ENCODE measurements around the gene EIF4G3. TPM values are rescaled to one million over a fixed set of nuclear protein-coding genes. Genes with fewer than 3 reads are reported as not detected.

The EIF4G3 gene
- total and polyA plus RNA-seq, 5 donors = 17.9 to 48.5 (median 42.7) TPM

DNA sequence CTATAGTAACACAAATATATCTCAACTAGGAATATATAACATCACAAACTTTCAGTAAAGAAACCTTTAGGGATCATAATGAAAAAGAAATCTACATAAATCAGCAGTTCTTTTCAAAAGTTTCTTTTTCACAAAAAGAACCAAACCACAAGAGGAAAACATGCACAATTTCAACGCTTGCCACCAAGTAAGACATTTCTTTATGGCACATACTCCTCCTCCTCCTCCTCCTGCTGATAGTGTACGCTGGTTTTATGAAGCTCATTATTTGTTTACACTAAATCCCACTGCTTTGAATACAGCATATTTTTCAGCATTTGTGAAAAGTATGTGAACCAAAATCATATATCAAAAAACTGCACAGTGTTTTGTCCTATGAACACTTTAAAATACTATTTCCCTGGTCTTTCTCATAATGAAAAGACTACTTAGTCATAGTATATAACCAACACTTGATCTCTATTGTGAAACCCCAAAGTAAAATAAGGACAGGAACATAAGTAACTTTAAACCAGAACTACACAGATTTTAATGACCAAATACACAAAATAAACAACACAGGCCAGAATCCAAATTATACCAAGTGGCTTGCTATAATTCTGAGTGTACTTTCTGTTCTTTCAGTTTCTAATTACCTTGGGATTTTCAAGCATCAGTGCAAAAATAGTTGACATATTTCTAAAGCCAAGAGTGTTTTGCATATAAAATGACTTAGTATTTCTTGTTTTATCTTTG, 184.2 kb downstream of the EIF4G3 start:
- intact Hi-C loops (cut with DNase I) = loop anchor here in 1 of 4 donors (10.0 kb wide), 1 partner anchor 202 kb away; no protein-coding TSS in a partner anchor
- H3K27ac ChIP-seq (ENCODE audit: low read length) = no peak overlapping the region
- no peaks in the 10 kb centered on the region for H3K9me3 ChIP-seq (ENCODE audit: control insufficient read depth, low read length)
- WGBS = 71% methylated on average over 2 of the region's 2 CpGs
- ATAC-seq = no peak
- H3K4me1 ChIP-seq (ENCODE audit: control insufficient read depth, insufficient read depth, low read length) = no peaks in the 10 kb centered on the region
- no peaks in the 10 kb centered on the region for H3K27me3 ChIP-seq (ENCODE audit: control insufficient read depth, insufficient read depth)
- H3K4me3 ChIP-seq (ENCODE audit: low read length) = no peak overlapping the region
- DNase-seq = no peak

DNA sequence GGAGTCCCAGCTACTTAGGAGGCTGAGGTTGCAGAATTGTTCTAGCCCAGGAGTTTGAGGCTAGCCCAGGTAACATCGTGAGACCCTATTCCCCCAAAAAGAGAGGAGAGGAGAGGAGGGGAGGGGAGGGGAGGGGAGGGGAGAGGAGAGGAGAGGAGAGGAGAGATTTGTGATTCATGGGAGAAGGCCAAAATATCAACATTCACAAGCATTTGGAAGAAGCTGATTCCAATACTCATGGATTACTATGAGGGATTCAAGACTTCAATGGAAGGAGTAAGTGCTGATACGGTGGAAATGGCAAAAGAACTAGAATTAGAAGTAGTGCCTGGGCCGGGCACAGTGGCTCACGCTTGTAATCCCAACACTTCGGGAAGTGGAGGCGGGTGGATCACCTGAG, 187.8 kb downstream of the EIF4G3 start:
- H3K4me1 ChIP-seq (ENCODE audit: control insufficient read depth, insufficient read depth, low read length) = no peaks in the 10 kb centered on the region
- H3K9me3 ChIP-seq (ENCODE audit: control insufficient read depth, low read length) = no peaks in the 10 kb centered on the region
- ATAC-seq (no peak), DNase-seq (no peak)
- no peaks in the 10 kb centered on the region for H3K27me3 ChIP-seq (ENCODE audit: control insufficient read depth, insufficient read depth)
- 99% methylated on average over 6 of the region's 6 CpGs for WGBS
- intact Hi-C loops (cut with DNase I) = loop anchor here in 2 of 4 donors (10.0 kb wide), 1 partner anchor 206 kb away; no protein-coding TSS in a partner anchor
- no peak overlapping the region for H3K27ac ChIP-seq (ENCODE audit: low read length)
- H3K4me3 ChIP-seq (ENCODE audit: low read length) = no peak overlapping the region

DNA sequence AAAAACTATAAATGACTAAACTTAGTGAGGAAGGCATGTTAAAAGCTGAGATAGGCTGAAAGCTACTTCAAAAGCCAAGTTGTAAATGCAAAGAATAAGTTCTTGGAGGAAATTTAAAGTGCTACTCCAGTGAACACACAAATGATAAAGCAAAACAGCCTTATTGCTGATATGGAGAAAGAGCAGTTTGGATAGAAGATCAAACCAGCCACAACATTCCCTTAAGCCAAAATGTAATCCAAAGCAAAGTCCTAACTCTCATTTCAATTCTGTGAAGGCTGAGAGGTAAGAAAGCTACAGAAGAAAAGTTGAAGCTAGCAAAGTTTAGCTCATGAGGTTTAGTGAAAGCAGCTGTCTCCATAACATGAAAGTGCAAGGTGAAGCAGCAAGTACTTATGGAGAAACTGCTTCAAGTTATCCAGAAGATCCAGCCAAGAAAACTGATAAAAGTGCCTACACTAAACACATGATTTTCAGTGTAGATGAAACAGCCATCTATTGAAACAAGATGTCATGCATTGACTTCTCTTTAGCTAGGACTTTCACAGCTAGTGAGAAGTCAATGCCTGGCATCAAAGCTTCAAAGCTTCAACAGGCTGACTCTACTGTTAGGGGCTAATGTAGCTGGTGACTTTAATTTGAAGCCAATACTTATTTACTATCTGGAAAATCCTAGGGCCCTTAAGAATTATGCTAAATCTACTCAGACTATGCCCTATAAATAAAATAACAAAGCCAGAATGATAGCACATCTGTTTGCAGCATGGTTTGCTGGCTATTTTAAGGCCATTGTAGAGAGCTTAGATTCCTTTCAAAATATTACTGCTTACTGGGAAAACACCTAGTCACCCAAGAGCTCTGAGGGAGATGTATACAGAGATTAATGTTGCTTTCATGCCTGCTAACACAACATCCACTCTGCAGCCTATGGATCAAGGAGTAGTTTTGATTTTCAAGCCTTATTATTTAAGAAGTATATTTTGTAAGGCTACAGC, 188.6 kb downstream of the EIF4G3 start:
- Histone ChIP-seq H3K4me3 (ENCODE audit: low read length) (no peak overlapping the region), H3K27ac (ENCODE audit: low read length) (no peak overlapping the region), H3K27me3 (ENCODE audit: control insufficient read depth, insufficient read depth) (no peaks in the 10 kb centered on the region), H3K4me1 (ENCODE audit: control insufficient read depth, insufficient read depth, low read length) (no peaks in the 10 kb centered on the region), H3K9me3 (ENCODE audit: control insufficient read depth, low read length) (no peaks in the 10 kb centered on the region)
- DNase-seq (no peak), ATAC-seq (no peak)
- intact Hi-C loops (cut with DNase I) = loop anchor here in 2 of 4 donors (10.0 kb wide), 1 partner anchor 207 kb away; no protein-coding TSS in a partner anchor

DNA sequence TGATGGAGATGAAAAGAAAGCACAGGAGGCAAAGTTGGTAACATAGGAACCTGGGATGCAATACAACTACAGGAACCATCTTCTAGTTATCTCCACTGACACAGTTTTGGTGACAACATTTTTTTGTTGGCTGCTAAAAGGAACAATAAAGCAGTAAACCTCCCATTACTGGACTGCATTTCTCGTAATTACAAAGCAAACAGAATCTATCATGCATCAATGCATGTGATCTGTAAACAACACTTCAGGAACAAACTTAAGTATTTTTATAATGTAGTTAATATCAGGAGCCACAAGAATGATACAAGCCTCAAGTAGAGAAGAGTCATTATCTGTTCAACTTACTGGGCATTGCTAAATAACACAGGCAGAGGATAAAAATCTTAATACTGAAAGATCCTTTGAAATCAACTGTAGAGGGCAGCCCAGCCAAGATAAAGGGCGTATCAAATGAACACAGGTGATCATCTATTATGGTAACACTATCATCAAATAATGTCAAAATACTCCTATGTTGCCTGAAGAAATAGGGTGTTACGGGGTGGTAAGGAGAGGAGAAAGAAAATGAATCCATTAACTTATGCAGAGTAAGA, 193.3 kb downstream of the EIF4G3 start:
- ATAC-seq = no peak

DNA sequence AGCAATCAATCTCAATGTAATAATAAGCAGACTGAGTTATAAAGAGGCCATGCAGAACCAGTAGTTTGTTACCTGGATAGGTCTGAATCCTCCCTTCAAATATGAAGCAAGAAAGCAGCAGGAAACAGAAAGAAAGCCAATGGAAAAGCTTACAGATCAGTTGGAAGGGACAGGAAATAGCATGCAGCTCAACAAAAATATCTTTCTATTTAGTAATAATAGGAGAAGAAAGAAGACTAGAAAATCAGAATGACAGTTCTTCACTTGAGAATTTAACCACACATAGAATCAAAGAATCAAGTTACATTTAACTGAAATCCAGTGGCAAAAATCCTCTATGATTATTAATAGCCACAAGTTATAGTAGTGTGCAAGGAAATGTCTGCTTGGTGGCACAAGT, 194.4 kb downstream of the EIF4G3 start:
- intact Hi-C loops (cut with DNase I) = loop anchor here in 3 of 4 donors (5.0 to 10.0 kb wide), 2 partner anchors 212 to 215 kb away; no protein-coding TSS in a partner anchor
- DNase-seq (no peak), ATAC-seq (no peak)
- Histone ChIP-seq H3K4me1 (ENCODE audit: control insufficient read depth, insufficient read depth, low read length) (no peaks in the 10 kb centered on the region), H3K27ac (ENCODE audit: low read length) (no peak overlapping the region), H3K9me3 (ENCODE audit: control insufficient read depth, low read length) (no peaks in the 10 kb centered on the region), H3K4me3 (ENCODE audit: low read length) (no peak overlapping the region), H3K27me3 (ENCODE audit: control insufficient read depth, insufficient read depth) (no peaks in the 10 kb centered on the region)

More for the DNA sequence above, 193.3 kb downstream of the EIF4G3 start:
- Histone ChIP-seq H3K27ac (ENCODE audit: low read length) (no peak overlapping the region), H3K4me1 (ENCODE audit: control insufficient read depth, insufficient read depth, low read length) (no peaks in the 10 kb centered on the region), H3K27me3 (ENCODE audit: control insufficient read depth, insufficient read depth) (no peaks in the 10 kb centered on the region), H3K9me3 (ENCODE audit: control insufficient read depth, low read length) (no peaks in the 10 kb centered on the region), H3K4me3 (ENCODE audit: low read length) (no peak overlapping the region)
- intact Hi-C loops (cut with DNase I) = loop anchor here in 3 of 4 donors (5.0 to 10.0 kb wide), 2 partner anchors 211 to 214 kb away; no protein-coding TSS in a partner anchor
- no peak for DNase-seq
- WGBS = 91% methylated on average over 3 of the region's 3 CpGs

DNA sequence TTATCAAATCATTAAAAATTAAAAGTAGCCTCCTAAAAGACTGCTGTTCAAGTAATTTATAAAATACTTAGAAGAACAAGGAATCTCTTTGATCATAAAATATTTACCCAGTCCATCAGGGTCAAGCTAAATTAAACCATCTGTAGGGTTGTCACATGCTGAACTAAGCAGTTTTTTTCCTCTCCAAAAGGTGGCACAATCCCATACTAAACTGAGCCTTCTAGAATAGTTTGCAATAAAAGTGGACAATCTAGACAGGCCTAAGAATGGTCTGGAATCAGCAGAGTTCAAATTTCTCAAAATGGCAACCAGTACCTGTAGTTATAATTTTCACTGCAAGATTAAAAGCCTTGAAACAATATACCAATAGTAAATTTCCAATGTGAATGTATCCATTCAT, 194.8 kb downstream of the EIF4G3 start:
- ATAC-seq (peak; percentile 58 to 71), DNase-seq (no peak)
- H3K4me3 ChIP-seq (ENCODE audit: low read length) = no peak overlapping the region
- H3K27ac ChIP-seq (ENCODE audit: low read length) = no peak overlapping the region
- H3K27me3 ChIP-seq (ENCODE audit: control insufficient read depth, insufficient read depth) = no peaks in the 10 kb centered on the region
- H3K9me3 ChIP-seq (ENCODE audit: control insufficient read depth, low read length) = no peaks in the 10 kb centered on the region
- intact Hi-C loops (cut with DNase I) = loop anchor here in 3 of 4 donors (5.0 to 10.0 kb wide), 2 partner anchors 213 to 215 kb away; no protein-coding TSS in a partner anchor
- H3K4me1 ChIP-seq (ENCODE audit: control insufficient read depth, insufficient read depth, low read length) = no peaks in the 10 kb centered on the region

DNA sequence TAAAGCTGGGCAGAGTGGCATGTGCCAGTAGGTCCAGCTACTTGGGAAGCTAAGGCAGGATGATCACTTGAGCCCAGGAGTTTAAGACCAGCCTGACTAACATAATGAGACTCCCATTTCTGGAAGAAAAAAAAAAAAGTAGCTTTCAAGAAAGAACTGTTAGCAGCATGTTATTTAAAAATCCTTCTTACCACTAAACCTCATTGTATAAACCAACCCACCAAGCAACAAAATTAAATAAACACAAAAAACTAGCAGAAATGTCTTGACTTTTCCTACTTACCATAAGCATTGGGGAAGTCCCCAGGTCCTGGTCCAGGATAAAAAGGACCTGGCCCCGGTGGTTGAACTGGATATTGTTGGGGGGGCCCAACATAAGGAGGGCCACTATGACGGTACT, 196.6 kb downstream of the EIF4G3 start:
- intact Hi-C loops (cut with DNase I) = loop anchor here in 3 of 4 donors (5.0 to 10.0 kb wide), 2 partner anchors 215 to 217 kb away; no protein-coding TSS in a partner anchor
- H3K4me1 ChIP-seq (ENCODE audit: control insufficient read depth, insufficient read depth, low read length) = no peaks in the 10 kb centered on the region
- H3K27ac ChIP-seq (ENCODE audit: low read length) = no peak overlapping the region
- ATAC-seq (no peak), DNase-seq (no peak)
- no peaks in the 10 kb centered on the region for H3K27me3 ChIP-seq (ENCODE audit: control insufficient read depth, insufficient read depth)
- no peaks in the 10 kb centered on the region for H3K9me3 ChIP-seq (ENCODE audit: control insufficient read depth, low read length)
- WGBS = 94% methylated on average over 2 of the region's 2 CpGs
- H3K4me3 ChIP-seq (ENCODE audit: low read length) = no peak overlapping the region

DNA sequence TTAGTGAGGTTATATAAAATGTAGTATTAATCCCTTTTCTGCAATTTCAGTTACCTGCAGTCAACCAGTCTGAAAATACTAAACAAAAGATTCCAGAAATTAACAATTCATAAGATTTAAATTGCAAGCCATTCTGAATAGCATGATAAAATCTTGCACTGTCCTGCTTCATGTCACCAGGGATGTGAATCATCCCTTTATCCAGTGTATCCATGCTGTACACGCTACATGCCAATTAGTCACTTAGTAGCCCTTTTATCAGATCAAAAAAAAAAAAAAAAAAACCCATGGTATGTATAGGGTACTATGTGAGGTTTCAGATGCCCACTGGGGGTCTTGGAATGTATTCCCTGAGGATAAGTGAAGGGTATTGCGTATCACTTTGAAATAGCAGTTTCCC, 198.3 kb downstream of the EIF4G3 start:
- DNase-seq = no peak
- H3K27ac ChIP-seq (ENCODE audit: low read length) = no peak overlapping the region
- H3K9me3 ChIP-seq (ENCODE audit: control insufficient read depth, low read length) = no peaks in the 10 kb centered on the region
- no peak overlapping the region for H3K4me3 ChIP-seq (ENCODE audit: low read length)
- no peaks in the 10 kb centered on the region for H3K27me3 ChIP-seq (ENCODE audit: control insufficient read depth, insufficient read depth)
- H3K4me1 ChIP-seq (ENCODE audit: control insufficient read depth, insufficient read depth, low read length) = no peaks in the 10 kb centered on the region
- 97% methylated on average over 2 of the region's 2 CpGs for WGBS
- intact Hi-C loops (cut with DNase I) = no loop called here
- no peak for ATAC-seq

DNA sequence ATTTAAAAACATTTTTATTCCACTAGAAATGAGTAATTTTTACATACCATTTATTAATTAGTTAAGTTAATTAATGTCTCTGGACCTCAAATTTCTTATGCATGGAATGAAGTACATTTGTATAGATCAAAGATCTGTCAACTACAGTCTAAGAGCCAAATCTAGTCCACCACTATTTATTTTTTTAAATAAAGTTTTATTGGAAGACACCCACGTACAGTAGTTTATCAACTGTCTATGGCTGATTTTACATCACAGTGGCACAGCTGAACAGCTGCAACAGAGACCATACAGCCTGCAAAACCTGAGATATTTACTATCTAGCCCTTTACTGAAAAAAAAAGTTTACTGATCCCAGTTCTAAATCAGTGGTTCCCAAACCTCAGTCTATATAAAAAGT, 201.0 kb downstream of the EIF4G3 start:
- no peak for DNase-seq
- Histone ChIP-seq H3K27ac (ENCODE audit: low read length) (no peak overlapping the region), H3K27me3 (ENCODE audit: control insufficient read depth, insufficient read depth) (no peaks in the 10 kb centered on the region), H3K4me3 (ENCODE audit: low read length) (no peak overlapping the region), H3K4me1 (ENCODE audit: control insufficient read depth, insufficient read depth, low read length) (no peaks in the 10 kb centered on the region), H3K9me3 (ENCODE audit: control insufficient read depth, low read length) (no peaks in the 10 kb centered on the region)
- ATAC-seq = no peak
- intact Hi-C loops (cut with DNase I) = no loop called here
- WGBS = 86% methylated on average over 1 of the region's 1 CpG

DNA sequence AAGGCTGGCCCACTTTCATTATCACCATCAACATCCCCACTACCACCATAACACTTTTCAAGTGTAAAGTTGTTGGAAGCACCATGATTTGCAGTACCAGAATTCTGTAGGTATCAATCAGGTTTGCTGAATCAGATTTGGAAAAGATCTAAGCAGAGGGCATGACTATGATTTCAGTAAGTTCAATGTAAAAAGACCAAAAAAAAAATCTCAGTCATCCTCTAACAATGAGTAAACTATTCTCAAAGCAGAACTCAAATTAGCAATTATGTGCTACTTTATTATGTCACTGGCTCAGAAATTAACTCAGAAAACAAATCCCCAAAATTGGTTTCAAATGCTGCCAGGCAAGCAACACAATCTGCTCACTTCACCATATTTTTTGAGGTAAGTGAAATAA, 201.7 kb downstream of the EIF4G3 start:
- no peaks in the 10 kb centered on the region for H3K27me3 ChIP-seq (ENCODE audit: control insufficient read depth, insufficient read depth)
- DNase-seq (no peak), ATAC-seq (no peak)
- H3K27ac ChIP-seq (ENCODE audit: low read length) = no peak overlapping the region
- intact Hi-C loops (cut with DNase I) = no loop called here
- H3K4me3 ChIP-seq (ENCODE audit: low read length) = no peak overlapping the region
- no peaks in the 10 kb centered on the region for H3K9me3 ChIP-seq (ENCODE audit: control insufficient read depth, low read length)
- no peaks in the 10 kb centered on the region for H3K4me1 ChIP-seq (ENCODE audit: control insufficient read depth, insufficient read depth, low read length)

Measured in right cardiac atrium (tissue), 5 donors.